ENCODE results near the gene PCBP3. TPM values are rescaled to one million over a fixed set of nuclear protein-coding genes. Genes with fewer than 3 reads are reported as not detected.

PCBP3 gene
- total RNA-seq, 1 donor from 2014 or later, result not detected

DNA sequence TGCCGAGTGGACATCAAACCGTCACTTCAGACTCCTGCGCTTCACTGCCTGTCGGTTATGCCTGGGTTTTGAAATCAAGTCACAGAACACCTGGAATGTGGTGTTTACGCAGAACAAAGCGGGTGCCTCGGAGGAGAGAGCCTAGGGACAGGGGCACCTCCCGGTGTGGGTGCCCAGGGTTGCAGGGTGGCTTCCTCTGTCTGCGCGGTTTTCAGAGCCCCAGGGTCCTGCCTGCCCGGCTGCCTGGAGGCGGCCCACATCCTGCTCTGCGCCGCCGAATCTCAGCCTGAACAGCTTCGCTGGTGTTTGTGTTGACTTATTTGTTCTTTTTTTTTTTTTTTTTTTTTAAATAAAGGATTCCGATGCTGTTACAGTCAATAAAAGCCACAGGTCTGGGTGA lies 224.6 kb downstream of the PCBP3 start:
- no peak for DNase-seq (ENCODE audit: low read depth)
- H3K4me3 ChIP-seq (ENCODE audit: low read depth, low read length), result no peak overlapping the region
- TF ChIP-seq, protein P1, sequence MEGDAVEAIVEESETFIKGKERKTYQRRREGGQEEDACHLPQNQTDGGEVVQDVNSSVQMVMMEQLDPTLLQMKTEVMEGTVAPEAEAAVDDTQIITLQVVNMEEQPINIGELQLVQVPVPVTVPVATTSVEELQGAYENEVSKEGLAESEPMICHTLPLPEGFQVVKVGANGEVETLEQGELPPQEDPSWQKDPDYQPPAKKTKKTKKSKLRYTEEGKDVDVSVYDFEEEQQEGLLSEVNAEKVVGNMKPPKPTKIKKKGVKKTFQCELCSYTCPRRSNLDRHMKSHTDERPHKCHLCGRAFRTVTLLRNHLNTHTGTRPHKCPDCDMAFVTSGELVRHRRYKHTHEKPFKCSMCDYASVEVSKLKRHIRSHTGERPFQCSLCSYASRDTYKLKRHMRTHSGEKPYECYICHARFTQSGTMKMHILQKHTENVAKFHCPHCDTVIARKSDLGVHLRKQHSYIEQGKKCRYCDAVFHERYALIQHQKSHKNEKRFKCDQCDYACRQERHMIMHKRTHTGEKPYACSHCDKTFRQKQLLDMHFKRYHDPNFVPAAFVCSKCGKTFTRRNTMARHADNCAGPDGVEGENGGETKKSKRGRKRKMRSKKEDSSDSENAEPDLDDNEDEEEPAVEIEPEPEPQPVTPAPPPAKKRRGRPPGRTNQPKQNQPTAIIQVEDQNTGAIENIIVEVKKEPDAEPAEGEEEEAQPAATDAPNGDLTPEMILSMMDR (conservative IDR thresholded peaks at IDR 0.05; ENCODE audit: low read depth, low read length), result no peak

DNA sequence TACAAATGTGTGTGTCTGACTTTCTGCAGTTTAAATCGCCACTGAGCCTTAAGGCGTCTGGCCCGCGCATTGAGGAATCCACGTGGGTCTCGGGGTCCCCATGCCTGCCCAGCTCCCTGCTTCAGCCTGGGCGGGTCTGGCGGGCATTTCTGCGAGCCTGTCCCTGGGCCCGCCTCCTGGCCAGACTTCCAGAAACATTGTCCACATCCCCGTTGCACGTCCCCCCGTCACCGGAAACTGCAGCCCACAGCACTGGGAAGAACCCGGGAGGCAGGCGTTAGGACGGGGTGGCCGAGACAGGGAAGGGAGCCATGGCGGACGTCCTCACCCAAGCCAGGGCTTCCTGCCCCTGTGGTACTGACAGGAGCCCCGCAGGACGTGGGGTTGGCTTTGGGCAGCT lies 225.0 kb downstream of the PCBP3 start:
- TF ChIP-seq, protein P1 (conservative IDR thresholded peaks at IDR 0.05; ENCODE audit: low read depth, low read length), result no peak
- no peak overlapping the region for H3K4me3 ChIP-seq (ENCODE audit: low read depth, low read length)
- no peak for DNase-seq (ENCODE audit: low read depth)

DNA sequence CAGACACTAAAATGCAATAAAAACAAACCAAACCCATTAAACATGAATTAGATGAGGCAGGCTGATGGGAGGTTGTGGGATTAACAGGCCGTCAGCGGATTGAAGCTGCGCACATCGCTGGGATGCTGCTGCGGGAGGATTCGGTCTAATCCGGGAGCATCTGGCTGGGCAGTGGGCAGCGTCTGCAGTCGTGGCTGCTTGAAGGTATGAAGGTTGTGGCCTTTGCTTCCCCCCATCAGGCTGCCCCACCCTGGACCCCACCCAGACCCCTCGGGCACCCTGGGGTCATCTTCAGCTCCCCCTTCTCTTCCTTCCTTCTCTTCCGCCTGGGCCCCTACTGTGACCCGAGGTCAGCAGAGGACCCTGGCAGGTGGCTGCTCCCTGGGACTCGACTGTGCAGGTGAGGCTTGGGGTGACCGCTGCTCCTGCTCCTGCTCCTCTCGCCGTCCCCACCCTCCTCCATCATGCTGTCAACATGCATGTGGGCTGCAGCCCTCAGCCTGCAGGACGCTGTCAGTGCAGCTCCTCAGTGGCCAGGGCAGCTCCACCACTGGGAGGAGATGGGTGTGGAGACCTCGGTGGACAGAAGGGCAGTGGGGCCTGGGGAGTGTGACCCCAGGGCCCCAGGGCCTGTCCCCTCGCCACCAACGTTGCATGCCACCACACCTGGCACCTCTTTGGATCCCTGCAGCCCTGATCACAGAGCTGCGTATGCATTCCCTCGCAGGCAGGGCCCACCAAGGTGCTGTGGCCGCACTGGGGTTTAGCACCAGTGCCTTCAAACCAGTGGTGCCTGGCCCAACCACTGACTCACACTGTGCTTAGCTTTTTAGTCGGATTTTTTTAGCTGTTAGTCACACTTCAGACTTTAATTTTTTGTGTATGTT lies 225.8 kb downstream of the PCBP3 start:
- TF ChIP-seq, protein P1 (conservative IDR thresholded peaks at IDR 0.05; ENCODE audit: low read depth, low read length), result no peak
- no peak for DNase-seq (ENCODE audit: low read depth)
- no peak overlapping the region for H3K4me3 ChIP-seq (ENCODE audit: low read depth, low read length)

DNA sequence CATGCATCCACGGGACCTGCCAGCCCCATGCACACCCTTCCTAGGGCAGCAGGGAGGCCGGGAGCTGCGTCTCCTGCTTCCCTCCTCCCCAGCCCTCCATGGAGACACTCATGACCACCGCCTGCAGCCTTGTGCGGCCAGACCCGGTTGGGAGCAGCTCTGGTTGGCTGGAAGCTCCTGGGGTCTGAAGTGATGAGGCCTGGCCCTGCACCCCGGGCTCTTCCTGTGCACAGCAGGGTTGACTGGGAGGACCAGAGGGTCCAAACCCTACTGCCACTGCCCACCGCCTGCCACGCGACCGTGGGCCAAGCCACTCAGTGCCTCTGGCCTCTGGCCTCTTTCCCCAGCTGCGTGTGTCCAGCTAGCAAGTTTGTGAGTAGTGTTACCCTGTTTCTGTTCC lies 226.9 kb downstream of the PCBP3 start:
- no peak for DNase-seq (ENCODE audit: low read depth)
- H3K4me3 ChIP-seq (ENCODE audit: low read depth, low read length), result no peak overlapping the region
- TF ChIP-seq, protein P1 (conservative IDR thresholded peaks at IDR 0.05; ENCODE audit: low read depth, low read length), result no peak

DNA sequence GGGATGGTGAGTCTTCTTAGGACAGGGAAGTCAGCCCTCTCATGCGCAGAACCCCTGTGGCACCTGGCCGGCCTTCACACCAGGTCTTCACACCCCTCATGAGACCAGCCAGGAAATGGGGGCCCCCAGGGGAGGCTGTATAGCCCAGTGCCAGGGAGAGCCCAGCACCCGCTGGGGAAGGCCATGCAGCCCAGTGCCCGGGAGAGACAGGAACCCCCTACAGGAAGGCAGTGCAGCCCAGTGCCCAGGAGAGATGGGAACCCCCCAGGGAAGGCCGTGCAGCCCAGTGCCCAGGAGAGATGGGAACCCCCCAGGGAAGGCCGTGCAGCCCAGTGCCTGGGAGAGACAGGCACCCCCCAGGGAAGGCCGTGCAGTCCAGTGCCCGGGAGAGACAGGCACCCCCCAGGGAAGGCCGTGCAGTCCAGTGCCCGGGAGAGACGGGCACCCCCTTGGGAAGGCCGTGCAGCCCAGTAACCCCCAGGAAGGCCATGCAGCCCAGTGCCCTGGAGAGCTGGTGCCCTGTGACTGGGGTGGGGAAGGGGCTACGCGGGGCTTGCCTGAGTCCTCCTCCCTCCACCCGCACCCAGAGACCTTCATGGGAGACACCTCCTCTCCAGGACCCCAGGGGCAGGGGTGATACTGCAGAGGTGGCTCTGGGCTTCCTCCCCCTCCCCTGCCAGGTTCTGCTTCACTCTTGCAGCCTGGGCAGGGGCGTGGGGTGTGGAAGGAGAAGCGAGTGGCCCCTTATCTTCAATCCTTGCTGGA lies 227.5 kb downstream of the PCBP3 start:
- DNase-seq (ENCODE audit: low read depth), result no peak
- no peak overlapping the region for H3K4me3 ChIP-seq (ENCODE audit: low read depth, low read length)
- TF ChIP-seq, protein P1 (conservative IDR thresholded peaks at IDR 0.05; ENCODE audit: low read depth, low read length), result no peak

DNA sequence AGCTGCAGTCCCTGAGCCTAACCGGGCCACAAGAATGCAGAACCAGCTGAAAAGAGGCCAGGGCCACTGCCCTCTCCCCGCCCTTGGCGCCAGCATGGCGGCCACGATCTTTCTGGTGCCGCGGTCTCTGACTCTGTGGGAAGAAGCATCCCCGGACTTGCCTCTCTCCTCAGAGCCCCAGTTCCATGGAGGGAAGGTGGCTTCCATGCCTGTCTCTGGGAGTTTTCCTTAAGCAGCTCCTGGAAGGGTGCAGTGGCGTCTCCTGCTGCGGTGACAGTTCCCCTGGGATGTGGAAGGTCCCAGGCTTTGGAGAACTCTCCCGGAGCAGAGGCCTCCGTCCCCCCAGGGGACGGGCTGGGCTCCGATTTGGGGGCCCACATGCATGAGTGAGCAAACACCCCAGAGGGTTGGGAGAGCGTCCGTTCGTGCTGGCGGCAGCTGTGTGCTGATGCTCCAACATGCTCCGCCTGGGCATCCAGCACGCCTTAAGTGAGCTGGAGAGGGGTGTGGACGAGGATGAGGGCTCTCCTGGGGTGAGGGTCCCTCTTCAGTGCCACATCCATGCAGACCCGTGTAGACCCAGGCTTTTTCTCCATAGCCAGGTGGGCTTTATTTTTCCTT lies 228.2 kb downstream of the PCBP3 start:
- DNase-seq (ENCODE audit: low read depth), result no peak
- TF ChIP-seq, protein P1 (conservative IDR thresholded peaks at IDR 0.05; ENCODE audit: low read depth, low read length), result no peak
- H3K4me3 ChIP-seq (ENCODE audit: low read depth, low read length), result no peak overlapping the region
